ENCODE measurements around the gene ZC3H8.
A peak's percentile ranks its signal among the peaks of the same experiment; 100 is the strongest.

ZC3H8 gene

DNA sequence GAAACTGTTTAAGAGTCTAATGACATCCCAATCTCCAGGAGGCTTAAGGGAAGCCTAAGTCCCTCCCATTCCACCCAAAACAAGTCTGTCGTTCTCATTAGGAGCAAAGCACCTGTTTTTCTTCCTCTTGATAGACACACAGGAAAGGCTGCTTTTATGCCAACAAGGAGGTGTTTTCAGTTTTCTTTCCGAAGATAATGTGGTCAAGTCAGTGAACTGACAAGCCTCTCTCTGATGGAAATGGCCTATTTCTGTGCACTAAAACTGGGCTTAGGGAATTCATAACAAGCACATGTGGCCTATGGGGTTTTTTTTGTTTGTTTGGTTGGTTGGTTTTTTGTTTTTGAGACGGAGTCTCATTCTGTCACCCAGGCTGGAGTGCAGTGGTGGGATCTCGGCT, 80.5 kb downstream of the ZC3H8 start:
- no peak overlapping the region for H3K4me2 ChIP-seq (ENCODE audit: low read length, poor library complexity, severe bottlenecking)
- H3K23ac ChIP-seq (ENCODE audit: low read length in 2 of 2): no peak overlapping the region
- 86% methylated on average over 4 of the region's 4 CpGs for WGBS
- H3K4me3 ChIP-seq (ENCODE audit: insufficient read depth in 1 of 2, low read depth in 1 of 2, low read length in 2 of 2): no peak overlapping the region
- H2AK5ac ChIP-seq (ENCODE audit: low read length, severe bottlenecking): no peak overlapping the region
- no peak overlapping the region for H3K4ac ChIP-seq (ENCODE audit: low read depth in 1 of 2, low read length in 2 of 2)
- H2AFZ ChIP-seq (ENCODE audit: low read depth, low read length): no peak overlapping the region
- H4K91ac ChIP-seq (ENCODE audit: low read length): no peak overlapping the region
- H4K8ac ChIP-seq (ENCODE audit: low read length): no peak overlapping the region
- DNase-seq: no peak
- H3K18ac ChIP-seq (ENCODE audit: low read depth in 1 of 2, low read length in 2 of 2): no peak overlapping the region
- no peak overlapping the region for H3K14ac ChIP-seq (ENCODE audit: low read length in 2 of 2)
- H3K79me1 ChIP-seq (replicated peaks; ENCODE audit: low read length, poor library complexity, severe bottlenecking): no peaks in the 10 kb centered on the region
- H3K36me3 ChIP-seq (ENCODE audit: control insufficient read depth in 1 of 2, insufficient read depth in 2 of 2, low read depth in 1 of 2, low read length in 2 of 2): no peaks in the 10 kb centered on the region
- H2BK12ac ChIP-seq (ENCODE audit: low read length in 2 of 2): no peak overlapping the region
- H3K9ac ChIP-seq (ENCODE audit: low read length): no peak overlapping the region
- H3K9me3 ChIP-seq (ENCODE audit: control insufficient read depth, low read length): peaks cover 1% of the 10 kb centered on the region
- peaks cover 0 to 5% of the 10 kb centered on the region in 2 experiments for H3K27me3 ChIP-seq (ENCODE audit: control insufficient read depth in 1 of 2, insufficient read depth in 1 of 2, low read length in 2 of 2)
- no peak overlapping the region for H2BK5ac ChIP-seq (ENCODE audit: low read depth, low read length, poor library complexity, severe bottlenecking)
- no peak overlapping the region for H2BK120ac ChIP-seq (ENCODE audit: low read depth, low read length)
- H3K4me1 ChIP-seq (ENCODE audit: control insufficient read depth, insufficient read depth, low read depth, low read length): peaks cover 9% of the 10 kb centered on the region
- no peak overlapping the region for H2BK15ac ChIP-seq (ENCODE audit: low read depth, poor library complexity, severe bottlenecking)
- peak overlapping the region; percentile 51 for H3K27ac ChIP-seq (ENCODE audit: low read length, poor library complexity, severe bottlenecking)

DNA sequence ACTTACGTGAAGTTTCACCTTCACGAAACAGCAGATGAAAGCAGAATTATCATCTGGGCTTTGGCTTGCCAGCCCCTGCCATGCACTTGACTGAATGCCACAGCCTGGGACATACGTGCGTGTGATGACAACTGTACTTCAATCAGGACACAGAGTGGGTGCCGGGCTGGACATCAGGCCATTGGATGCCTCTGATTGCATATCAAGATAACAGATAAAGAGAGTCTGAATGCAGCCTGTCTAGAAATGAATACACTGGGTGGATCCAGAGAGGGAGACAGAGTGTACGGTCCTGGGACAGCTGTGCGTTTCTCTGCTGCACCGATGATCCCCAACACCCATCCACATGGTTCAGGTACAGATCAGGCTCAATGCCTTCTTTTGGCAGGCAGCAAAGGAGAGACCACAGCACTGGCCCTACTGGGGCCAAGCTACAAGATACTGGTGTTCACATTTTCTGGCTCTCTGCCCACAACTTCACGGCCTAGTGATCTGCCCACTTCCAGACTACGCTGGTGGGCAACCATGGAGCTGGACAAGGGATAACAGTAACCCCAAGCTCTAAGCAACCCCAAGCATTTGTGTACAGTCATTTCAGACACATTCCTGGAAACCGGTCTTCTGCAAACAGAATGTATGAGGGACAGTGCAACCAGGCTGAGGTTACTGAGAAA, 81.1 kb downstream of the ZC3H8 start:
- Histone ChIP-seq H3K23ac (ENCODE audit: low read length in 2 of 2) (no peak overlapping the region), H3K4me1 (ENCODE audit: control insufficient read depth, insufficient read depth, low read depth, low read length) (peaks cover 9% of the 10 kb centered on the region), H3K4ac (ENCODE audit: low read depth in 1 of 2, low read length in 2 of 2) (no peak overlapping the region), H2BK12ac (ENCODE audit: low read length in 2 of 2) (no peak overlapping the region), H3K14ac (ENCODE audit: low read length in 2 of 2) (no peak overlapping the region), H3K18ac (ENCODE audit: low read depth in 1 of 2, low read length in 2 of 2) (no peak overlapping the region), H3K9me3 (ENCODE audit: control insufficient read depth, low read length) (no peaks in the 10 kb centered on the region), H3K4me3 (ENCODE audit: insufficient read depth in 1 of 2, low read depth in 1 of 2, low read length in 2 of 2) (no peak overlapping the region), H3K9ac (ENCODE audit: low read length) (no peak overlapping the region), H3K36me3 (ENCODE audit: control insufficient read depth in 1 of 2, insufficient read depth in 2 of 2, low read depth in 1 of 2, low read length in 2 of 2) (no peaks in the 10 kb centered on the region), H3K27me3 (ENCODE audit: control insufficient read depth in 1 of 2, insufficient read depth in 1 of 2, low read length in 2 of 2) (peaks cover 0 to 5% of the 10 kb centered on the region in 2 experiments), H3K79me1 (replicated peaks; ENCODE audit: low read length, poor library complexity, severe bottlenecking) (no peaks in the 10 kb centered on the region), H3K27ac (ENCODE audit: low read length, poor library complexity, severe bottlenecking) (peak overlapping the region; percentile 5), H2AFZ (ENCODE audit: low read depth, low read length) (no peak overlapping the region), H2BK120ac (ENCODE audit: low read depth, low read length) (no peak overlapping the region), H2AK5ac (ENCODE audit: low read length, severe bottlenecking) (no peak overlapping the region), H4K8ac (ENCODE audit: low read length) (no peak overlapping the region), H2BK15ac (ENCODE audit: low read depth, poor library complexity, severe bottlenecking) (no peak overlapping the region), H4K91ac (ENCODE audit: low read length) (no peak overlapping the region), H3K4me2 (ENCODE audit: low read length, poor library complexity, severe bottlenecking) (no peak overlapping the region), H2BK5ac (ENCODE audit: low read depth, low read length, poor library complexity, severe bottlenecking) (no peak overlapping the region)
- DNase-seq: no peak
- WGBS: 92% methylated on average over 11 of the region's 11 CpGs

DNA sequence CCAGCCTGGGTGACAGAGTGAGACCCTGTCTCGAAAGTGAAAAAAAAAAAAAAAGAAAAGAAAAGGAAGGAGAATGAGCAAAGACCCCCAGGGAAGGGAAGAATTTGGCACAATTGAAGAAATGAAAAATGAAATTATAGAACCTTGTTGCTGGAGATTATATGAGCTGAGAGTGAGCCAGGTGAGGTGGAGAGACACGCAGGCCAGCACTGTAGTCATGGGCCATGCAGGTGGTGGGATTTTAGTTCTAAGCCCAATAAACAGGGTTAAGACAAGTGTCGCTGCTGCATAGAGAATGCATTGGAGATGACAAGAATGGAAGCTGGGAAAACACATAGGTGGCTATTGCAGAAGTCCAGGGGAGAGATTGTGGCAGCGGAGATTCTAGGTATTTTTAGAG, 84.3 kb downstream of the ZC3H8 start:
- no peaks in the 10 kb centered on the region for H3K36me3 ChIP-seq (ENCODE audit: control insufficient read depth in 1 of 2, insufficient read depth in 2 of 2, low read depth in 1 of 2, low read length in 2 of 2)
- no peak overlapping the region for H4K91ac ChIP-seq (ENCODE audit: low read length)
- H2BK12ac ChIP-seq (ENCODE audit: low read length in 2 of 2): no peak overlapping the region
- DNase-seq: no peak
- H3K4ac ChIP-seq (ENCODE audit: low read depth in 1 of 2, low read length in 2 of 2): no peak overlapping the region
- no peak overlapping the region for H2BK120ac ChIP-seq (ENCODE audit: low read depth, low read length)
- 97% methylated on average over 4 of the region's 4 CpGs for WGBS
- H3K4me2 ChIP-seq (ENCODE audit: low read length, poor library complexity, severe bottlenecking): no peak overlapping the region
- H4K8ac ChIP-seq (ENCODE audit: low read length): no peak overlapping the region
- H3K9me3 ChIP-seq (ENCODE audit: control insufficient read depth, low read length): no peaks in the 10 kb centered on the region
- no peak overlapping the region for H2BK5ac ChIP-seq (ENCODE audit: low read depth, low read length, poor library complexity, severe bottlenecking)
- no peak overlapping the region for H3K14ac ChIP-seq (ENCODE audit: low read length in 2 of 2)
- no peak overlapping the region for H3K4me3 ChIP-seq (ENCODE audit: insufficient read depth in 1 of 2, low read depth in 1 of 2, low read length in 2 of 2)
- no peak overlapping the region for H3K27ac ChIP-seq (ENCODE audit: low read length, poor library complexity, severe bottlenecking)
- H3K18ac ChIP-seq (ENCODE audit: low read depth in 1 of 2, low read length in 2 of 2): no peak overlapping the region
- H2AFZ ChIP-seq (ENCODE audit: low read depth, low read length): no peak overlapping the region
- H3K23ac ChIP-seq (ENCODE audit: low read length in 2 of 2): no peak overlapping the region
- H3K27me3 ChIP-seq (ENCODE audit: control insufficient read depth in 1 of 2, insufficient read depth in 1 of 2, low read length in 2 of 2): no peaks in the 10 kb centered on the region
- peaks cover 12% of the 10 kb centered on the region for H3K4me1 ChIP-seq (ENCODE audit: control insufficient read depth, insufficient read depth, low read depth, low read length)
- H3K79me1 ChIP-seq (replicated peaks; ENCODE audit: low read length, poor library complexity, severe bottlenecking): no peaks in the 10 kb centered on the region
- H3K9ac ChIP-seq (ENCODE audit: low read length): no peak overlapping the region
- H2BK15ac ChIP-seq (ENCODE audit: low read depth, poor library complexity, severe bottlenecking): no peak overlapping the region
- H2AK5ac ChIP-seq (ENCODE audit: low read length, severe bottlenecking): no peak overlapping the region

DNA sequence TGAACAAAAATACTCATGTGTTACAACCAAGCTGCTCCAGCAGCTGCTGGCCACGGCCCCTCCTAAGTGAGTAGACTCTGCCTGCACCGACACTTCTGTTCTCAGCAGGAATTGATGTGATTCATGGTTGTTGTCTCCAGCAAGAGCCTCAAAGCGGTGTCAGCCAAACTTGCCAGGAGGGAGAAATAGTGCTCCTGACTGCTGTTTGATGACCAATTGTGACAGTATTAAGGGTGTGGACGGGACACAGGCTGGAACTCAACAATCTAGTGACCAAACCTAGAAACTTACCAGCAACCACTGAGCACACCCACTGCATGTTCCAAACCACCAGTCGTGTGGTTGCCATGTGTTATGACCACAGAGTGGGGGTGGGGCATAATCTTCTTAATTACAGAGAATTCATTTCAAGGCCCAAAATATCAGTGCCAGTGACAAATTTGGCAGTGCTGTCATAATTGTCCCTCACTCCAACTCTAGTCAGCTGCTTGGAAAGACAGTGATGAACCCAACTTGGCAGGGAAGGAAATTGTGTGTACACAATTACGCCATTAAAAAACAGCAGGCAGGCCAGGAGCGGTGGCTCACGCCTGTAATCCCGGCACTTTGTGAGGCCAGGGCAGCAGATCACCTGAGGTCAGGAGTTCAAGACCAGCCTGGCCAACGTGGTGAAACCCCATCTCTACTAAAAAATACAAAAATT, 86.3 kb downstream of the ZC3H8 start:
- H3K4me1 ChIP-seq (ENCODE audit: control insufficient read depth, insufficient read depth, low read depth, low read length): peaks cover 6% of the 10 kb centered on the region
- no peaks in the 10 kb centered on the region for H3K9me3 ChIP-seq (ENCODE audit: control insufficient read depth, low read length)
- no peak overlapping the region for H2BK120ac ChIP-seq (ENCODE audit: low read depth, low read length)
- no peak overlapping the region for H3K27ac ChIP-seq (ENCODE audit: low read length, poor library complexity, severe bottlenecking)
- no peak overlapping the region for H2BK12ac ChIP-seq (ENCODE audit: low read length in 2 of 2)
- no peaks in the 10 kb centered on the region for H3K27me3 ChIP-seq (ENCODE audit: control insufficient read depth in 1 of 2, insufficient read depth in 1 of 2, low read length in 2 of 2)
- H2AK5ac ChIP-seq (ENCODE audit: low read length, severe bottlenecking): no peak overlapping the region
- no peak overlapping the region for H2BK5ac ChIP-seq (ENCODE audit: low read depth, low read length, poor library complexity, severe bottlenecking)
- no peak overlapping the region for H2BK15ac ChIP-seq (ENCODE audit: low read depth, poor library complexity, severe bottlenecking)
- no peak overlapping the region for H4K8ac ChIP-seq (ENCODE audit: low read length)
- H3K18ac ChIP-seq (ENCODE audit: low read depth in 1 of 2, low read length in 2 of 2): no peak overlapping the region
- 84% methylated on average over 9 of the region's 10 CpGs for WGBS
- no peak overlapping the region for H3K14ac ChIP-seq (ENCODE audit: low read length in 2 of 2)
- H3K9ac ChIP-seq (ENCODE audit: low read length): no peak overlapping the region
- no peak overlapping the region for H3K4me3 ChIP-seq (ENCODE audit: insufficient read depth in 1 of 2, low read depth in 1 of 2, low read length in 2 of 2)
- H3K23ac ChIP-seq (ENCODE audit: low read length in 2 of 2): no peak overlapping the region
- no peaks in the 10 kb centered on the region for H3K79me1 ChIP-seq (replicated peaks; ENCODE audit: low read length, poor library complexity, severe bottlenecking)
- no peak overlapping the region for H2AFZ ChIP-seq (ENCODE audit: low read depth, low read length)
- no peaks in the 10 kb centered on the region for H3K36me3 ChIP-seq (ENCODE audit: control insufficient read depth in 1 of 2, insufficient read depth in 2 of 2, low read depth in 1 of 2, low read length in 2 of 2)
- no peak for DNase-seq
- no peak overlapping the region for H3K4me2 ChIP-seq (ENCODE audit: low read length, poor library complexity, severe bottlenecking)
- no peak overlapping the region for H3K4ac ChIP-seq (ENCODE audit: low read depth in 1 of 2, low read length in 2 of 2)
- H4K91ac ChIP-seq (ENCODE audit: low read length): no peak overlapping the region
